A549 (cell line): ENCODE results near the gene PRKN. TPM values are rescaled to one million over a fixed set of nuclear protein-coding genes. Genes with fewer than 3 reads are reported as not detected.

Experiments
- ATAC-seq, 2 experiments: fragments of 200-7000 bp in 1 of 2; fragments of >200 bp in 1 of 2; cut with Nextera tagmentation in 1 of 2; cut with Tn5 transposase in 1 of 2; 3 replicates each; pipeline versions ENCODE4 v1.8.0 to v1.9.1; 2018 to 2020; ENCODE audit warnings: mild to moderate bottlenecking in 1 of 2, moderate library complexity in 1 of 2
- CTCF ChIA-PET: fragments of 300-600 bp; sonication (Branson Sonifier 250); formaldehyde crosslinking; extraction: SDS; loops from one replicate; lab custom pipeline; 2021; ENCODE audit warnings: antibody characterized with exemption, inconsistent platforms; lab: Yijun Ruan, JAX
- POLR2A ChIA-PET: fragments of 350-600 bp; formaldehyde crosslinking; extraction: SDS; loops from one replicate; lab custom pipeline; 2021; ENCODE audit warnings: antibody characterized with exemption, inconsistent platforms; lab: Yijun Ruan, JAX
- DNase-seq, 2 experiments: peaks; one replicate each; pipeline versions ENCODE4 v3.0.0 to v3.0.0-alpha.2; 2011 to 2016; ENCODE audit warnings: low read depth in 1 of 2, low spot score in 1 of 2
- FAIRE-seq: peaks from 2 replicates; lab custom pipeline; 2011; peaks lifted over from hg19 to GRCh38; lab: Jason Lieb, UNC
- H3K27ac ChIP-seq, 2 experiments: fragments of >200 bp; sonication (Bioruptor Twin); formaldehyde crosslinking; 3 replicates each; pipeline ENCODE4 v1.5.1; 2016 to 2017
- H3K4me1 ChIP-seq: fragments of >200 bp; sonication (Bioruptor Twin); formaldehyde crosslinking; 3 replicates; pipeline ENCODE4 v1.6.1; 2016
- H3K4me2 ChIP-seq: fragments of >200 bp; sonication (Bioruptor Twin); formaldehyde crosslinking; 3 replicates; pipeline ENCODE4 v1.6.1; 2016
- H3K4me3 ChIP-seq: fragments of >200 bp; sonication (Bioruptor Twin); formaldehyde crosslinking; 3 replicates; pipeline ENCODE4 v1.5.1; 2016
- H3K9me3 ChIP-seq: fragments of >200 bp; sonication (Bioruptor Twin); formaldehyde crosslinking; 3 replicates; pipeline ENCODE4 v1.6.1; 2016
- BCL3 ChIP-seq: fragments of >200 bp; sonication (Bioruptor Twin); formaldehyde crosslinking; IDR thresholded peaks from 3 replicates; pipeline ENCODE4 v1.6.1; 2016
- BHLHE40 ChIP-seq: IDR thresholded peaks from 2 replicates; pipeline ENCODE4 v1.6.1; 2012; ENCODE audit warnings: low read depth, low read length, inconsistent platforms
- CBX8 ChIP-seq: fragments of 200-600 bp; sonication (generic); IDR thresholded peaks from 2 replicates; pipeline ENCODE4 v1.6.1; 2016
- CHD2 ChIP-seq: fragments of 150-350 bp; IDR thresholded peaks from 2 replicates; pipeline ENCODE4 v1.6.1; 2014; ENCODE audit warnings: low read length; ENCODE audit not compliant: partially characterized antibody
- CTCF ChIP-seq: fragments of >200 bp; sonication (Bioruptor Twin); formaldehyde crosslinking; IDR thresholded peaks from 3 replicates; pipeline ENCODE4 v1.5.1; 2016
- E2F6 ChIP-seq: IDR thresholded peaks from 2 replicates; pipeline ENCODE4 v1.6.1; 2012; ENCODE audit warnings: low read depth, borderline replicate concordance
- EHMT2 ChIP-seq: fragments of 200-600 bp; sonication (generic); IDR thresholded peaks from 2 replicates; pipeline ENCODE4 v1.6.1; 2016; ENCODE audit warnings: antibody characterized with exemption, low read depth, mild to moderate bottlenecking, moderate library complexity
- EP300 ChIP-seq, 2 experiments: fragments of >200 bp; sonication (Bioruptor Twin); formaldehyde crosslinking; IDR thresholded peaks; 2 replicates in 1 of 2; 3 replicates in 1 of 2; pipeline ENCODE4 v1.6.1; 2016 to 2017
- HEYL ChIP-seq: fragments of 250-450 bp; sonication (Bioruptor Pico); IDR thresholded peaks from 2 replicates; pipeline ENCODE4 v1.8.0; 2021; ENCODE audit warnings: mild to moderate bottlenecking, moderate library complexity
- HMGXB4 ChIP-seq: fragments of 250-450 bp; sonication (Bioruptor Pico); IDR thresholded peaks from 2 replicates; pipeline ENCODE4 v1.5.0; 2021; ENCODE audit warnings: mild to moderate bottlenecking, moderate library complexity, borderline replicate concordance
- HOXA7 ChIP-seq: fragments of 250-450 bp; sonication (Bioruptor Pico); IDR thresholded peaks from 2 replicates; pipeline ENCODE4 v1.5.0; 2020; ENCODE audit warnings: mild to moderate bottlenecking, moderate library complexity
- HOXB5 ChIP-seq: fragments of 250-450 bp; sonication (Bioruptor Pico); IDR thresholded peaks from 2 replicates; pipeline ENCODE4 v1.5.0; 2020; ENCODE audit warnings: mild to moderate bottlenecking, moderate library complexity
- KDM1A ChIP-seq: fragments of 200-600 bp; sonication (generic); IDR thresholded peaks from 2 replicates; pipeline ENCODE4 v1.6.1; 2016; ENCODE audit warnings: low read depth, mild to moderate bottlenecking
- KDM5A ChIP-seq: fragments of 200-600 bp; sonication (generic); IDR thresholded peaks from 2 replicates; pipeline ENCODE4 v1.6.1; 2016; ENCODE audit warnings: antibody characterized with exemption, mild to moderate bottlenecking
- MAFK ChIP-seq: fragments of 450-650 bp; IDR thresholded peaks from 2 replicates; pipeline ENCODE4 v1.6.1; 2014; ENCODE audit not compliant: partially characterized antibody
- MAX ChIP-seq: IDR thresholded peaks from 2 replicates; pipeline ENCODE4 v1.6.1; 2012
- NPAS2 ChIP-seq: fragments of 250-450 bp; sonication (Bioruptor Pico); IDR thresholded peaks from 2 replicates; pipeline ENCODE4 v1.8.0; 2022; ENCODE audit warnings: mild to moderate bottlenecking, moderate library complexity, borderline replicate concordance
- POLR2AphosphoS2 ChIP-seq: conservative IDR thresholded peaks from 2 replicates; pipeline ENCODE4 v1.6.1; 2012; ENCODE audit warnings: low read length, improper control_type of control experiment, inconsistent platforms
- RAD21 ChIP-seq, 2 experiments: fragments of >200 bp in 1 of 2; sonication (Bioruptor Twin) in 1 of 2; formaldehyde crosslinking in 1 of 2; IDR thresholded peaks in 1 of 2; conservative IDR thresholded peaks in 1 of 2; 2 replicates in 1 of 2; 3 replicates in 1 of 2; pipeline ENCODE4 v1.6.1; 2012 to 2018; ENCODE audit warnings: inconsistent platforms in 1 of 2
- RARB ChIP-seq: fragments of 250-450 bp; sonication (Bioruptor Pico); IDR thresholded peaks from 2 replicates; pipeline ENCODE4 v1.8.0; 2021; ENCODE audit warnings: mild to moderate bottlenecking, moderate library complexity
- RCOR1 ChIP-seq: fragments of 150-350 bp; IDR thresholded peaks from 2 replicates; pipeline ENCODE4 v1.6.1; 2014; ENCODE audit warnings: antibody characterized with exemption, low read length, low read depth
- RFX5 ChIP-seq: fragments of 450-650 bp; IDR thresholded peaks from 2 replicates; pipeline ENCODE4 v1.7.1; 2014; ENCODE audit warnings: antibody characterized with exemption, mild to moderate bottlenecking, moderate library complexity
- TFCP2L1 ChIP-seq: fragments of 250-450 bp; sonication (Bioruptor Pico); IDR thresholded peaks from 2 replicates; pipeline ENCODE4 v1.5.0; 2021; ENCODE audit warnings: mild to moderate bottlenecking
- TP53 ChIP-seq: fragments of 250-450 bp; sonication (Bioruptor Pico); IDR thresholded peaks from 2 replicates; pipeline ENCODE4 v1.5.0; 2021; ENCODE audit warnings: mild to moderate bottlenecking, moderate library complexity
- USF2 ChIP-seq: fragments of 450-650 bp; IDR thresholded peaks from 2 replicates; pipeline ENCODE4 v1.6.1; 2014; ENCODE audit warnings: antibody characterized with exemption
- ZC3H11A ChIP-seq: fragments of 450-650 bp; IDR thresholded peaks from 2 replicates; pipeline ENCODE4 v1.6.1; 2014; ENCODE audit warnings: antibody characterized with exemption, mild to moderate bottlenecking
- WGBS: methylation state at CpG from one replicate; pipeline ENCODE4 v1.1.6; 2017; ENCODE audit errors: missing lambda C conversion rate; 5-methylcytosine and 5-hydroxymethylcytosine counted together
- polyA plus RNA-seq, 4 experiments: library from polyadenylated mRNA; depleted of rRNA in 3 of 4; stranded (reverse); fragments of >200 nt; fragmentation: RNase III in 1 of 4; extraction: RNeasy Plus Mini Kit Qiagen cat#74134 plus additional on column Dnase treatment in 1 of 4; gene quantifications; 2 replicates in 3 of 4; 3 replicates in 1 of 4; pipeline ENCODE4 v1.2.3, GENCODE V29; 2011 to 2017

Gene PRKN
- polyA plus RNA-seq, 2 of the 4 experiments (the other 2 are of a cell fraction) = 0.36 to 0.39 TPM

GRCh38 chr6:161961796-161962195 is 765.8 kb downstream of the PRKN start:
- no peaks in the 10 kb centered on the region for H3K4me1 ChIP-seq
- no peak for ATAC-seq
- ChIA-PET CTCF (no interaction called here), POLR2A (no interaction called here)
- no peak overlapping the region for H3K27ac ChIP-seq
- TF ChIP-seq RCOR1 = no peak
- no peak for TF ChIP-seq RAD21 (conservative IDR thresholded peaks at IDR 0.05 in 1 of 2, IDR thresholded peaks at IDR 0.05 in 1 of 2)
- no peak for TF ChIP-seq HOXA7 (CRISPR knock-in tag)
- TF ChIP-seq RARB = no peak
- TF ChIP-seq CTCF = no peak
- TF ChIP-seq KDM1A = no peak
- TF ChIP-seq HMGXB4 = no peak
- no peak for TF ChIP-seq BCL3
- no peak for TF ChIP-seq E2F6
- no peak for TF ChIP-seq ZC3H11A
- TF ChIP-seq NPAS2 (CRISPR knock-in tag) = no peak
- no peak for TF ChIP-seq KDM5A
- no peak for TF ChIP-seq RFX5
- TF ChIP-seq CBX8 = no peak
- TF ChIP-seq CHD2 = no peak
- H3K4me3 ChIP-seq = no peak overlapping the region
- WGBS = 61% methylated on average over 6 of the region's 6 CpGs
- no peak overlapping the region for H3K4me2 ChIP-seq
- H3K9me3 ChIP-seq = no peaks in the 10 kb centered on the region
- DNase-seq = no peak
- no peak for FAIRE-seq

- WGBS = 80% methylated on average over 8 of the region's 8 CpGs
- CTCF ChIA-PET = no interaction called here
These were observed 766.5 kb downstream of the PRKN start for GRCh38 chr6:161961046-161961445.

GRCh38 chr6:161959072-161959471 is 768.5 kb downstream of the PRKN start:
- ChIA-PET POLR2A (no interaction called here), CTCF (no interaction called here)
- no peak overlapping the region for H3K4me2 ChIP-seq
- H3K4me3 ChIP-seq = no peak overlapping the region
- TF ChIP-seq HOXB5 (CRISPR knock-in tag) = no peak
- TF ChIP-seq TFCP2L1 = no peak
- no peak for TF ChIP-seq KDM1A
- no peak for TF ChIP-seq TP53 (CRISPR knock-in tag)
- no peak for TF ChIP-seq HEYL (CRISPR knock-in tag)
- TF ChIP-seq EP300 (IDR thresholded peaks at IDR 0.05) = no peak
- no peak for TF ChIP-seq POLR2AphosphoS2
- TF ChIP-seq USF2 = no peak
- TF ChIP-seq MAX = no peak
- TF ChIP-seq MAFK = no peak
- TF ChIP-seq BHLHE40 = no peak
- TF ChIP-seq RAD21 (conservative IDR thresholded peaks at IDR 0.05 in 1 of 2, IDR thresholded peaks at IDR 0.05 in 1 of 2) = no peak
- H3K9me3 ChIP-seq = no peaks in the 10 kb centered on the region
- DNase-seq (no peak), FAIRE-seq (no peak), ATAC-seq (no peak)
- no peaks in the 10 kb centered on the region for H3K4me1 ChIP-seq
- no peak overlapping the region for H3K27ac ChIP-seq
- 86% methylated on average over 12 of the region's 12 CpGs for WGBS

More at GRCh38 chr6:161961046-161961445, 766.5 kb downstream of the PRKN start:
- ATAC-seq = no peak
- Histone ChIP-seq H3K27ac (no peak overlapping the region), H3K9me3 (no peaks in the 10 kb centered on the region), H3K4me3 (no peak overlapping the region), H3K4me2 (no peak overlapping the region), H3K4me1 (no peaks in the 10 kb centered on the region)
- FAIRE-seq = no peak
- no peak for TF ChIP-seq EHMT2
- DNase-seq = no peak
- POLR2A ChIA-PET = no interaction called here
